Coronary artery (tissue), 2 donors: Measurements from ENCODE around the gene RNF144A.

Experiments used
- DNase-seq: peaks from one replicate; pipeline ENCODE4 v3.0.0-alpha.2; 2017; ENCODE audit warnings: low spot score
- H3K27ac ChIP-seq, 2 donors: fragments of 200-600 bp; sonication (generic); one replicate each; pipeline ENCODE4 v1.5.1; 2016 to 2019
- H3K4me3 ChIP-seq: fragments of 200-600 bp; sonication (generic); 2 replicates; pipeline ENCODE4 v1.5.1; 2016; ENCODE audit warnings: mild to moderate bottlenecking, moderate library complexity
- CTCF ChIP-seq: fragments of 200-600 bp; sonication (generic); IDR thresholded peaks from one replicate; pipeline ENCODE4 v1.5.1; 2019; ENCODE audit warnings: antibody characterized with exemption

RNF144A gene

GRCh38 chr2:6879011-6879410 lies 38.2 kb upstream of the RNF144A start:
- no peak overlapping the region for H3K27ac ChIP-seq
- no peak for TF ChIP-seq CTCF
- DNase-seq, result no peak
- no peak overlapping the region for H3K4me3 ChIP-seq

DNA sequence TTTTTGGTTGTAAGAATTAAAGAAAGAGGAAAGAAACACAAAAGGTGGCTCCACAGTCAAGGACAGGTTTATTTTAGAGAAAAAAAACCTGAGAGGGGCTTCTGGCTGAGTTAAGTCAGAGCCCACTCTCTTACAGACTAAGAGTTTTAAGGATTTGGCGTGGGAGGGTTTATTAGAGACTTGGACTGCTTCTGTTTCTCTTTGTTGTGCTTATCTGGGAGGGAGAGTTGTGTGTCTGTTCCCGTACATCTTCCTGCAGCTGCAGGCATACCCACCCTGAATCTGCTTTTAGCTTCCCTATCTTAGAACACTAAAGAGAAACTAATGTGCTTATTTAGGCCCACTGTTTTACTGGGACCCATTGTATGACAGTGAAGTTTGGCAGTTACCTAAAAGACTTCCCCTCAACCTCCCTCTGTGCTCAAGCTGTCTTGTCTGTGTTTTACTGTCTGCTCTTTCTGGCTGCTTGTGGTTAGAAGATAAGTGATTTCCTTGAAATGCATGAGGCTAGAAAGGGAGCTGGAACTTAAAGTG lies 36.9 kb upstream of the RNF144A start:
- TF ChIP-seq CTCF, result no peak
- no peak overlapping the region for H3K27ac ChIP-seq
- H3K4me3 ChIP-seq, result no peak overlapping the region
- DNase-seq, result no peak

DNA sequence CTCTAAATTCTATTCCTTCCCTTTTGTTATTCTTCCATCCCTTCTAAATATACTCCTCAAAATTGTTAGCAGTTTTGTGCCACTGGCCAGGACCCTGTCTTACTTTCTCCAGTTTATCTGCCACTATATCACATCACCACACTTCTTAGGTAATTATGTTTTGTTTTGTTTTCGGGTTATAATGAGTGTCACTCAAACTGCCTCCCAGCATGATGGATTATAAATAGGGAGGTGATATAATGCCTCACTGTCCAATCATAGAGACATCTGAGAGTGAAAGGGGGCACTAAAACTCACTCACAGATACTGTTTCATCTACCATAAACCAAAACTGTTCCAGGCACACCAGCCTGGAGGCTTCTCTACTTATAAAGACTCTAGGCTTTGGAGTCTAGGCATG lies 36.2 kb upstream of the RNF144A start:
- no peak for DNase-seq
- no peak overlapping the region for H3K27ac ChIP-seq
- no peak overlapping the region for H3K4me3 ChIP-seq
- TF ChIP-seq CTCF, result no peak

DNA sequence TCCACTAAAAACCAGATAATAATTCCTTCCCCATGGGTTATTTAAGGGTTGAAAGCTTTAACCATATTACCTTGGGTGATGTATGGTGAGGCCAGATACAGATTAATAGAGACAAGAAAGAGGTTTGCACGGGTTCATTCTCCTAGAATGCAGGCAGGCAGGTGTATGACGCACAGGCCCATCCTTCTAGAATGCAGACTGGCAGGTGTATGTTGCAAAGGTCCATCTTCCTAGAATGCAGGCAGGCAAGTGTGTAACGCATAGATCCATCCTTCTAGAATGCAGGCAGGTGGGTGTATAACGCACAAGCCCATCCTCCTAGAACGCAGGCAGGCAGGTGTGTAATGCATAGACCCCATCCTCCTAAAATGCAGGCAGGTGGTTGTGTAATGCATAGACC lies 35.7 kb upstream of the RNF144A start:
- H3K4me3 ChIP-seq, result no peak overlapping the region
- no peak for DNase-seq
- TF ChIP-seq CTCF, result no peak
- H3K27ac ChIP-seq, result no peak overlapping the region

- no peak for DNase-seq
- Histone ChIP-seq H3K4me3 (no peak overlapping the region), H3K27ac (no peak overlapping the region)
- TF ChIP-seq CTCF, result no peak
Measured at GRCh38 chr2:6883448-6884122, 33.6 kb upstream of the RNF144A start.

GRCh38 chr2:6885551-6885950 lies 31.7 kb upstream of the RNF144A start:
- Histone ChIP-seq H3K4me3 (no peak overlapping the region), H3K27ac (no peak overlapping the region)
- no peak for DNase-seq
- no peak for TF ChIP-seq CTCF

DNA sequence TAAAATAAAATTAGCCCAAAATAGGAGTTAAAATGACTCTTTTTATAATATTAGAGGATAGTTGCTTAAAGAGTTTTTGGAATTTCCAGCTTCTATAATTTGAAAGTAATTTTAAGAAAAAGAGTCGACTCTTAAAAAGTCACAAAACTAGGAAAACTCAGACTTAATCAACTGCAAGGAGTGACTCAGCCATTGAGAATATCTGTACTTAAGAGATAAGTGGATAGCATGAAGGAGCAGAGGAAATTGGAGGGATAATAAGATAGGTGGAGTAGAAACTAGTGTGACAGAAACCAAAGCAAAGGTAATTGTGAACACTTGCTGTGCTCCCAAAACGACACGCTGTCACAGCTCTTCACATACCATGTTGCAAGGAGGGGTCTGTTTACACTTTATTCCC lies 31.2 kb upstream of the RNF144A start:
- no peak overlapping the region for H3K4me3 ChIP-seq
- no peak overlapping the region for H3K27ac ChIP-seq
- DNase-seq, result no peak
- no peak for TF ChIP-seq CTCF
